Measurements from ENCODE around the gene GUCY1A2. TPM values are rescaled to one million over a fixed set of nuclear protein-coding genes. Genes with fewer than 3 reads are reported as not detected.

The GUCY1A2 gene
- total RNA-seq, 4 donors from 2014 or later: 0.37 to 2.0 (median 0.67) TPM

GRCh38 chr11:106917973-106918372 lies 100.3 kb downstream of the GUCY1A2 start:
- in situ Hi-C loops (cut with MboI; ENCODE audit: low pct_ligation_motif_present in 1 of 4, low pct_unique_long_range_greater_than_20kb in 1 of 4, low sequenced_read_pairs in 3 of 4): no loop called here
- Histone ChIP-seq H3K27me3 (no peaks in the 10 kb centered on the region), H3K9me3 (peaks cover 0 to 4% of the 10 kb centered on the region in 2 donors), H3K36me3 (no peaks in the 10 kb centered on the region), H3K27ac (no peak overlapping the region), H3K4me1 (no peaks in the 10 kb centered on the region), H3K4me3 (no peak overlapping the region)
- no peak for DNase-seq
- intact Hi-C loops (cut with DNase I; ENCODE audit: low total_unique reads): no loop called here
- WGBS, 2 donors (ENCODE audit: low coverage in 1 of 2): 81 to 89% methylated on average over 2 of the region's 2 CpGs
- no peak for TF ChIP-seq EP300 (IDR thresholded peaks at IDR 0.05; ENCODE audit: low read depth)
- TF ChIP-seq POLR2AphosphoS5 (IDR thresholded peaks at IDR 0.05): no peak
- no peak for TF ChIP-seq POLR2A (IDR thresholded peaks at IDR 0.05)
- TF ChIP-seq CTCF (IDR thresholded peaks at IDR 0.05): no peak

GRCh38 chr11:106914409-106914808 lies 103.9 kb downstream of the GUCY1A2 start:
- no peak overlapping the region for H3K27ac ChIP-seq
- 8 to 34% methylated on average over 1 of the region's 1 CpG for WGBS, 2 donors (ENCODE audit: low coverage in 1 of 2)
- intact Hi-C loops (cut with DNase I; ENCODE audit: low total_unique reads) (no loop called here), in situ Hi-C loops (cut with MboI; ENCODE audit: low pct_ligation_motif_present in 1 of 4, low pct_unique_long_range_greater_than_20kb in 1 of 4, low sequenced_read_pairs in 3 of 4) (no loop called here)
- no peak overlapping the region for H3K4me3 ChIP-seq
- peaks cover 0 to 4% of the 10 kb centered on the region in 2 donors for H3K9me3 ChIP-seq
- H3K4me1 ChIP-seq: no peaks in the 10 kb centered on the region
- no peak for DNase-seq
- TF ChIP-seq POLR2A (IDR thresholded peaks at IDR 0.05) (no peak), CTCF (IDR thresholded peaks at IDR 0.05) (no peak), EP300 (IDR thresholded peaks at IDR 0.05; ENCODE audit: low read depth) (no peak), POLR2AphosphoS5 (IDR thresholded peaks at IDR 0.05) (no peak)
- no peaks in the 10 kb centered on the region for H3K36me3 ChIP-seq
- H3K27me3 ChIP-seq: no peaks in the 10 kb centered on the region

GRCh38 chr11:106913141-106913540 lies 105.1 kb downstream of the GUCY1A2 start:
- in situ Hi-C loops (cut with MboI; ENCODE audit: low pct_ligation_motif_present in 1 of 4, low pct_unique_long_range_greater_than_20kb in 1 of 4, low sequenced_read_pairs in 3 of 4): no loop called here
- WGBS, 2 donors (ENCODE audit: low coverage in 1 of 2): 71 to 85% methylated on average over 2 of the region's 2 CpGs
- no peak for TF ChIP-seq POLR2AphosphoS5 (IDR thresholded peaks at IDR 0.05)
- no peak for TF ChIP-seq CTCF (IDR thresholded peaks at IDR 0.05)
- TF ChIP-seq POLR2A (IDR thresholded peaks at IDR 0.05): no peak
- TF ChIP-seq EP300 (IDR thresholded peaks at IDR 0.05; ENCODE audit: low read depth): no peak
- Histone ChIP-seq H3K4me1 (no peaks in the 10 kb centered on the region), H3K36me3 (no peaks in the 10 kb centered on the region), H3K27me3 (no peaks in the 10 kb centered on the region), H3K9me3 (peaks cover 0 to 4% of the 10 kb centered on the region in 2 donors), H3K27ac (no peak overlapping the region), H3K4me3 (no peak overlapping the region)
- intact Hi-C loops (cut with DNase I; ENCODE audit: low total_unique reads): no loop called here
- no peak for DNase-seq

- no peaks in the 10 kb centered on the region for H3K36me3 ChIP-seq
- WGBS, 2 donors (ENCODE audit: low coverage in 1 of 2): 22 to 69% methylated on average over 2 of the region's 2 CpGs
- no peaks in the 10 kb centered on the region for H3K4me1 ChIP-seq
- no peak for TF ChIP-seq POLR2A (IDR thresholded peaks at IDR 0.05)
- no peak for TF ChIP-seq CTCF (IDR thresholded peaks at IDR 0.05)
- no peak for TF ChIP-seq EP300 (IDR thresholded peaks at IDR 0.05; ENCODE audit: low read depth)
- no peak for TF ChIP-seq POLR2AphosphoS5 (IDR thresholded peaks at IDR 0.05)
- intact Hi-C loops (cut with DNase I; ENCODE audit: low total_unique reads) (no loop called here), in situ Hi-C loops (cut with MboI; ENCODE audit: low pct_ligation_motif_present in 1 of 4, low pct_unique_long_range_greater_than_20kb in 1 of 4, low sequenced_read_pairs in 3 of 4) (no loop called here)
- H3K9me3 ChIP-seq: peaks cover 0 to 4% of the 10 kb centered on the region in 2 donors
- H3K27me3 ChIP-seq: no peaks in the 10 kb centered on the region
- DNase-seq: no peak
- H3K4me3 ChIP-seq: no peak overlapping the region
- H3K27ac ChIP-seq: no peak overlapping the region
Observed at GRCh38 chr11:106904826-106905225, 113.5 kb downstream of the GUCY1A2 start.

All from transverse colon (tissue), 4 donors.